Gastroesophageal sphincter (tissue), 3 donors: ENCODE measurements around the gene SFTPA1.
"Not testable (repeated sequence)": the region's sequence is repeated elsewhere in the genome, so short reads cannot be mapped to it uniquely, and the experiment has no call there.

Experiments
- EP300 ChIP-seq: sonication (generic); formaldehyde crosslinking; IDR thresholded peaks from one replicate; pipeline ENCODE4 v1.6.1; 2017; ENCODE audit warnings: antibody characterized with exemption, mild to moderate bottlenecking
- POLR2A ChIP-seq, 2 donors: fragments of 450-650 bp; IDR thresholded peaks; one replicate each; pipeline ENCODE4 v1.6.1; 2017; ENCODE audit warnings: antibody characterized with exemption in 2 of 2, mild to moderate bottlenecking in 2 of 2, moderate library complexity in 1 of 2
- TF ChIP-seq, protein P1 (sequence below), 4 experiments: fragments of 200-600 bp in 2 of 4; fragments of 450-650 bp in 2 of 4; sonication (generic) in 1 of 4; IDR thresholded peaks; one replicate each; pipeline ENCODE4 v1.5.1; 2017 to 2019; ENCODE audit warnings: antibody characterized with exemption in 4 of 4, mild to moderate bottlenecking in 2 of 4, moderate library complexity in 2 of 4

DNA sequence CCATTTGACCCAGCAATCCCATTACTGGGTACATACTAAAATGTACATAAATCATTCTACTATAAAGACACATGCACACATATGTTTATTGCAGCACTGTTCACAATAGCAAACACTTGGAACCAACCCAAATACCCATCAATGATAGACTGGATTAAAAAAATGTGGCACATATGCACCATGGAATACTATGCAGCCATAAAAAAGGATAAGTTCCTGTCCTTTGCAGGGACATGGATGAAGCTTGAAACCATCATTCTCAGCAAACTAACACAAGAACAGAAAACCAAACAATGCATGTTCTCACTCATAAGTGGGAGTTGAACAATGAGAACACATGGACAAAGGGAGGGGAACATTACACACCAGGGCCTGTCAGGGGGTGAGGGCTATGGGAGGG lies 12.9 kb downstream of the SFTPA1 start:
- TF ChIP-seq, protein P1, sequence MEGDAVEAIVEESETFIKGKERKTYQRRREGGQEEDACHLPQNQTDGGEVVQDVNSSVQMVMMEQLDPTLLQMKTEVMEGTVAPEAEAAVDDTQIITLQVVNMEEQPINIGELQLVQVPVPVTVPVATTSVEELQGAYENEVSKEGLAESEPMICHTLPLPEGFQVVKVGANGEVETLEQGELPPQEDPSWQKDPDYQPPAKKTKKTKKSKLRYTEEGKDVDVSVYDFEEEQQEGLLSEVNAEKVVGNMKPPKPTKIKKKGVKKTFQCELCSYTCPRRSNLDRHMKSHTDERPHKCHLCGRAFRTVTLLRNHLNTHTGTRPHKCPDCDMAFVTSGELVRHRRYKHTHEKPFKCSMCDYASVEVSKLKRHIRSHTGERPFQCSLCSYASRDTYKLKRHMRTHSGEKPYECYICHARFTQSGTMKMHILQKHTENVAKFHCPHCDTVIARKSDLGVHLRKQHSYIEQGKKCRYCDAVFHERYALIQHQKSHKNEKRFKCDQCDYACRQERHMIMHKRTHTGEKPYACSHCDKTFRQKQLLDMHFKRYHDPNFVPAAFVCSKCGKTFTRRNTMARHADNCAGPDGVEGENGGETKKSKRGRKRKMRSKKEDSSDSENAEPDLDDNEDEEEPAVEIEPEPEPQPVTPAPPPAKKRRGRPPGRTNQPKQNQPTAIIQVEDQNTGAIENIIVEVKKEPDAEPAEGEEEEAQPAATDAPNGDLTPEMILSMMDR (IDR thresholded peaks at IDR 0.05), result not testable (repeated sequence)
- not testable (repeated sequence) for TF ChIP-seq POLR2A (IDR thresholded peaks at IDR 0.05); EP300
